SKM-1 (cell line): ENCODE results near the gene MRPS6.

Experiments
- DNase-seq: peaks from one replicate; lab custom pipeline; 2025; ENCODE audit not compliant: unreplicated experiment; lab: John Stamatoyannopoulos, UW

Gene MRPS6

DNA sequence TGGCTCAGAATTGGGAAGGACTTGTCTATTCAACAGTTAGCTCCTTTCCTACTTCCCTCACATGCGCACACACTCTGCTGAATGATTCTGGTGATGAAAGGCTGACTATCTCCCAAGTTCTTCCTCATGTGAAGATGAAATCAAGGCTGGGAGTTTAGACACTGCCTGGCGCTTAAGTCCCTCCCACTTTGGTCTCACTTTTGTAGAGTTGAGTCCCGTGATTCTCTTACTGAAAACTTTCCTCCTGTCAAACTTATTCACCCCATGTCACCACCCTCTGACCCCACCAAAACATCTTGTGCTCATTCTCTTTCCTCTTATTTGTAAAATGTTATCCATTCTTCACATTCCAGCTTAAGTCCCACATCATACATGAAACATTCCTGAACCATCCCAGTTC lies 8.4 kb upstream of the MRPS6 start:
- no peak for DNase-seq

DNA sequence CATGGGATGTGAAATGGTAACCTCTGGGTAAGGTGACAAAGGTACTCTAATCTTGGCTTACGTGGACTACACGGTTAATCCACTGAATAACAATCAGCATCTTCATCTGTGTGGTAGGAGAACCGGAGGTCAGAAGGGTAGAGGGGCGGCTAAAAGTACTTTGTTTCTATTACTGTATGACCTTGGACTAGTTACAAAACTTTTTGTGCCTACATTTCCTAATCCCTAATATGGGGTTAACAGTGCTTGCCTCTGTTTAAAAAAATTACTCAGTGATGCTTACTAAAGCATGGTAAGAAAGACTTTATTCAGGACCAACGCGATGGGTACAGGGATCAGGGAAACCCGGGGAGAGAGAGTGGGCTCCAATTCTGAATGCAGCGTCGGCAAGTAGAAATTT lies 1.7 kb upstream of the MRPS6 start:
- no peak for DNase-seq

DNA sequence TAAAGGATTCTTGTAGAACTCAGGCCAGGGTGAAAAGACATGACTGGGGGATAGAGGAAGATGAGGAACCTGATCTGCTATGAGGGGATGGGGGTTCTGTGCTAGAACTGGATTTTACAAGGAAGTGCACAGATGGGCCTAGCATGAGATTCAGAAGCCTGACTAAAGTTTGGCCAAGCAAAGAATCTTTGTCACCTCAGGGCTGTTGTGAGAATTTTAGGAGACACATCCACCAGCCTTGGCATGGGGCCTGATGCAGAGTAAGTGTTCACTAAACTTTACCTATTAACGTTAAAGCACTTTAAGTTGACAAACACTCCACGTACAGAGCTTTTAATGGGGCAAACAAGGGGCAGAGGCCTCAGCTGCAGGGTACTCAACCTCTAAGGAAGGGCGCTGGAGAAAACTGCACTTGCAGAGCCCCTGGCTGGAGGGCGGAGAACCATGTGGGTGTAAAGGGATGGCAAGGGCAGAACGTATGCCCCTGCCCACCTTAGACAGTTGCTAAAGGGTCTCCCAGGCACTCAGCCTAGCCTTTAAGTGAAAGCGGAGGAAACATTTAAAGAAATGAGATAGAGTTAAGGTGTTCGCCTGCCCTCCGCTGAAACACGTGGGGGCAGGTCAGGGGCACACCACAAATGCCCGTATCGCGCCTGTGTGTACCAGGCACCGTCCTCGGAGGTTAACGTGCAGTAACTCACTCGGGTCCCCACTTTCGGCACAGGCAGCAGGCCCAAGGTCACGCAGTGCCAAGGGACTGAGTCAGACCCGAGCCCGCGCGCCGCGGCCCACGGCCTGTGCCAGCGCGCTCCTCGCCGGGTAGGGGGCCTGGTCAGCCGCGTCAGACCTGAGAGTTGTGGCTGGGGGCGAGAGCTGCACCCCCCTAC lies 990 bp upstream of the MRPS6 start:
- no peak for DNase-seq

GRCh38 chr21:34073749-34074282 lies 438 bp downstream of the MRPS6 start:
- DNase-seq = no peak

DNA sequence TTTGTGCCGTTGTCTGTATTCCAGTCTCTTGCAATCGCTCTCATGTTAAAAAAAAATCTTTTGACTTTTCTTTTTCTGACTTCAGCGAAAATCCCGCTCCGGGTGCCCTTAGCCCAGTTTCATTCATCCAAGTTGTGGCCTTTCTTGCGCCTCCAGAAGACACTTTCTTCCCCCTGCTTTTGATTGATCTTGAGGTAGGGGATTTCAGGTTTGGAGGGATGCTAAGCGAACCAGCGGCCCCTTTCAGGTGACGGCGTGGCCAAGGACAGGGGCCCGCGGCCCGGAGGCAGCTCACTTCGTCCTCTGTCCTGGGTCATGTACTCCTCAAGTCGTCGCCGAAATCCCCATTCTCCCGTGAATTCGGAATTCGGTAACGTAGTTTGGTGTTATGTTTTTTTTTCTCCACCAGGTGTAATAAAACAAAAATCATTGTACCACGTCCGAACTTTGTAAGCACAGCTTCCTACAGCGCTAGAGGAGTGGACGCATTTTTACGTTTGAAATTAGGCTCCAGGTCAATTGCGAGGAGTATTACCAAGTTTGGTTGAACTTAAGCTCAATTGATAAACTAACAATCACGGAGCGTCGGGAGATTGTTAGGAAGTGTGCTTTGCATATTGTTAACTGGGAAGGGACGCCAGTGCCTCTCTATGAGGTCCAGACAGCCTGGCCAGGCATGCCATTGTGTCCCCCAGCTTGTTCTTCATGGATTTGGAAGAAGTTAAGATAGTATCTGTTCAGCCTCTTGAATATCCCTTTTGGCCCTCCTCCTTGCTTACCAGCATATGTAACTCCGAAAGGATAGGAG lies 1.1 kb downstream of the MRPS6 start:
- DNase-seq = no peak

DNA sequence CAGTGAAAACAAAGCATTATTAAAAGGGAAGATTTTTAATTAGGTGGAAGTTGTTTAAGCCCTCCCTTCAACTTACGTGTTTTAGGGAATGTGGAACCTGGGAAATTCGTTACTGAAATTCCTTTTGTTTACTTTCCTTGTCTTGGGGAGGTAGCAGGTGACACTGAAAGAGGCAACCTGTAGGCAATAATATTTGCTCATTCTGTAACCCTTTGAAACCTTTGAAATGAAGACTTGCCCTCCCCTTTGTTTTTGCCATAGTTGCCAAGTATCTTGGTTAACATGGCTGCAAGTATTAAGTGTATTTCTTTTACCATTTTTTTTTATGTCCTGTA lies 1.7 kb downstream of the MRPS6 start:
- no peak for DNase-seq

- no peak for DNase-seq
These were observed 2.6 kb downstream of the MRPS6 start for GRCh38 chr21:34075760-34076660.

- no peak for DNase-seq
These were observed 3.5 kb downstream of the MRPS6 start for GRCh38 chr21:34076835-34077234.

DNA sequence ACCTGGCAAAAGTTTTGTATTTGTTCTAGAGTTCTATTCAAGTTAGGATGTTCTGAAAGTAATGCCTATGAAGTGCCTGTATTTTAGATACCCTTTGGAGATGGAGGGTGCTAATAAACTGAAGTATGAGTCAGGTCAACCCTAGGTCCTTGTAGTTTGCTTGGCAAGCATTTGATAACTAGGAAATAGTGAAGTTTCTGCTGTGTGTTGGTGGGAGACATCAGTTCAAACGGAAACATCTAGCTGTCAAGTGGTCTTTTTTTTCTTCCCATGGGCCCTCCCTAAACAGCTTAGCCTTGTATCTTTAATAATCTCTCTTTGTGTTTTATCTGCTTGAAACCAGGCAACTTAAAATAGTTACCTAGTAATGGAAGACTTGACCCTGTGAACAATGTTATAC lies 4.5 kb downstream of the MRPS6 start:
- DNase-seq = no peak

DNA sequence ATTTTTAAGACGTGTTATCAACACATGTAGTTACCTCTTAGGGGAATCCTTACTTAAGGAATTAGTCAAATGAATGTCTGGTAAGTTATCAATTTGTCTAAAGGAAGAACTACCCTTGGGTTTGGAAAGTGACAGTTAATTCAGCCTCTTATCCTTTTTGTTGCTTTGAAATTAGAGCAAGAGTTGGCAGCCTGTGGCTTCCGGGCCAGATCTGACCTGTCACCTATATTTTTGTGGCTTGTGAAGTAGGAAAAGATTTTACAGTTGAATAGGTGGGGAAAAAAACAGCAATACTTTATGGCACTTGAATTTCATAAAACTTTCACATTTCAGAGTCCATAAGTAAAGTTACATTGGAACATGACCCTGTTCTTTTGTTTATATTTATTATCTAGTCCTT lies 5.5 kb downstream of the MRPS6 start:
- no peak for DNase-seq

GRCh38 chr21:34080710-34081109 lies 7.3 kb downstream of the MRPS6 start:
- DNase-seq = no peak

DNA sequence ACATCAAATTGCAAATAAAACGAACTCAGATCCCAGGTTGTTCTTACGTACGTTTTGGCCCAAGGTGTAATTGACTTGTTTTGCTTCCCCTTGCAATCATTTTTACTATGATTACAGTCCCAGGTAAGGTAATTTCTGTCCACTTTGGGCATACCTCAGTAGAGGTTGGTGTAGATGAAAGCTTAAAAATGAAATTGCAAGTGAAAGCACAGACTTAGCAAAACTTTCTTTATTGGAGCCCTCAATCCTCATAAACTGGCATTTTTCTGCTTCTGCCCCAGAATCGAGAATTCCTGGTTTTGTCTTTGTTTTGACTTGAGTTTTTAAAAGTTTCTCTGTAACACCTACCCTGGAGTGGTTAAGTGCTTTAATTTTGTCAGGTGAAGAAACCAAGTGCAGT lies 9.4 kb downstream of the MRPS6 start:
- DNase-seq = no peak

DNA sequence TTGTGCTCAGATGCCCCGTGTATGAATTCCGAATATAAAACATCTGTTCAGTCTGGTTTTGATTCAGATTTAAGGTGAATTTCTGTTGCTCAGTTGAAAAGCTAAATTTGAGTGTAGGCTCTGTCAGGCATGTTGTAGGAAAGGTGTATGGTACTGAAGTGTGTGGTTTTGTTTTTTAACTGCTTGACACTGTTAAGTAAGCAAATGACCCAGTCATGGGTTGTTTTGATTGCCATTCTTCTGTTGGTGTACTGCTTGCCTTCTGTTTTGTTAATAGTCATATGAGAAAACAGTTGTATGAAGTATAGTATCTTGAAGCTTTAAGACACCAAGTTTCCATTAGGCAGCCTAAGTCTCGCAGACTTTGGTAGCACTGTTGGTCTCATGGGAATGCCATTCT lies 10.0 kb downstream of the MRPS6 start:
- no peak for DNase-seq

- no peak for DNase-seq
These were observed 11.8 kb downstream of the MRPS6 start for GRCh38 chr21:34085129-34085528.

DNA sequence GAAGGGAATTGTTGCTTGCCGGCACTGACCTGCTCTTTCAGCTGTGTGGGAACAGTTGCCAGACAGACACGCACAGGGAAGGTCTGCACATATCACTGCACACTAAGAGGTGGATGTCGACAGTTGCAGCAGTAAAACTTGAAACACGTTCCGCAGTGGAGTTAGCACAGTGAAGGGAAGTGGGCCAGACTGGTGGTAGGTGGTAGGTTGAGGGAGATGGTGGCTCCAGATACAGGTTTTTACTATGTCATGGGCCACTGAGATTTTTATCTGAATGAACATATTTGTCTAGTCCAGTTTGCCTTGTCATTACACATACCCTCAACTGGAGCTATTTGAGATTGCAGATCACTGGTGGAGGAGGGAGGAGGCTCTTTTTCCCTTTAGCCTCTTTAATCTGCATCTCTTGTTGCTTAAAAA lies 13.5 kb downstream of the MRPS6 start:
- DNase-seq = no peak

DNA sequence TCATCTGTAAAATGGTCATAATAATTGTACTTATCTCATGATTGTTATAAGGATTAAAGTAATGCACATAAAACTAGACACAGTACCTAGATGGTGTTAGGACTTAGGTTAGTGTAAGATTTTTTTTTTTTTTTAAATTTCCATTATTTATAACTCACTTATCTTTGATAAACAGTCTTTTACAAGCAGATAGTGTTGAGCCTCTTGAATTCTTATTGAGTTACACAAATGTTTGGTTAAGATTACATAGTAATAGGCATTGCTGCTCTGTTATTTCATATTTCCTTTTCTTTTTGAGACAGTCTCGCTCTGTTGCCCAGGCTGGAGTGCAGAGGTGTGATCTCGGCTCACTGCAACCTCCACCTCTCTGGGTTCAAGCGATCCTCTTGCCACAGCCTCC lies 15.4 kb downstream of the MRPS6 start:
- DNase-seq = no peak

GRCh38 chr21:34091032-34091431 lies 17.7 kb downstream of the MRPS6 start:
- no peak for DNase-seq

GRCh38 chr21:34091607-34092006 lies 18.2 kb downstream of the MRPS6 start:
- no peak for DNase-seq

- DNase-seq = no peak
These were observed 19.0 kb downstream of the MRPS6 start for GRCh38 chr21:34092262-34092921.

- no peak for DNase-seq
These were observed 19.7 kb downstream of the MRPS6 start for GRCh38 chr21:34093083-34093482.

- no peak for DNase-seq
These were observed 21.6 kb downstream of the MRPS6 start for GRCh38 chr21:34094949-34095348.
